PC-3 (cell line): ENCODE data around the gene NAGPA.

Source experiments
- CTCF ChIP-seq: fragments of 300-600 bp; sonication (generic); conservative IDR thresholded peaks from 2 replicates; pipeline ENCODE4 v1.5.1; 2017; ENCODE audit warnings: antibody characterized with exemption, low read depth, mild to moderate bottlenecking, low read length
- EZH2phosphoT487 ChIP-seq: fragments of 300-600 bp; sonication (generic); IDR thresholded peaks from 2 replicates; pipeline ENCODE4 v1.6.1; 2018; ENCODE audit warnings: mild to moderate bottlenecking, antibody characterized with exemption, low read length, borderline replicate concordance

- TF ChIP-seq CTCF, result no peak
- no peak for TF ChIP-seq EZH2phosphoT487
These were observed 7.1 kb downstream of the NAGPA start for GRCh38 chr16:5026664-5027063.
